Natural killer cell treated with Interleukin-12 subunit alpha and Interleukin-12 subunit beta and Interleukin-15 and Interleukin-18, amount 100 ng/mL, for 72 hours (primary cell): Measurements from ENCODE around the gene B3GNT5. TPM values are rescaled to one million over a fixed set of nuclear protein-coding genes. Genes with fewer than 3 reads are reported as not detected.

ENCODE experiments used
- ATAC-seq, 2 donors: fragments of 150-1000 bp; cut with Tn5 transposase in 1 of 2; sonication (Bioruptor Pico), chemical (Tn5 transposase) in 1 of 2; 2 replicates each; pipeline ENCODE4 v1.10.0; 2021
- DNase-seq: peaks from one replicate; pipeline ENCODE4 v3.0.0; 2022; ENCODE audit warnings: low spot score
- H3K27ac Mint-ChIP-seq, 2 donors: 1 replicate in 1 of 2; 2 replicates in 1 of 2; pipeline ENCODE4 v1.8.0; 2022; ENCODE audit warnings: mixed read lengths in 2 of 2, mild to moderate bottlenecking in 1 of 2, moderate library complexity in 1 of 2
- H3K27me3 Mint-ChIP-seq, 2 donors: 1 replicate in 1 of 2; 2 replicates in 1 of 2; pipeline ENCODE4 v1.8.0; 2022; ENCODE audit warnings: mixed read lengths in 2 of 2
- H3K36me3 Mint-ChIP-seq: one replicate; pipeline ENCODE4 v1.8.0; 2022; ENCODE audit warnings: mixed read lengths
- H3K4me1 Mint-ChIP-seq, 2 donors: 1 replicate in 1 of 2; 2 replicates in 1 of 2; pipeline ENCODE4 v1.8.0; 2022; ENCODE audit warnings: low read depth in 2 of 2, mixed read lengths in 2 of 2, mild to moderate bottlenecking in 1 of 2
- H3K4me3 Mint-ChIP-seq: one replicate; pipeline ENCODE4 v1.8.0; 2022; ENCODE audit warnings: mixed read lengths
- H3K9me3 Mint-ChIP-seq: 2 replicates; pipeline ENCODE4 v1.8.0; 2022; ENCODE audit warnings: mixed read lengths
- total RNA-seq, 2 donors: library from RNA; stranded (reverse); gene quantifications; one replicate each; pipeline ENCODE4 v1.2.3, GENCODE V29; 2022

The B3GNT5 gene
- 1 to 10 TPM in 1 of 2 donors, under 1 TPM in 1; 0.36 to 1.0 TPM for total RNA-seq

DNA sequence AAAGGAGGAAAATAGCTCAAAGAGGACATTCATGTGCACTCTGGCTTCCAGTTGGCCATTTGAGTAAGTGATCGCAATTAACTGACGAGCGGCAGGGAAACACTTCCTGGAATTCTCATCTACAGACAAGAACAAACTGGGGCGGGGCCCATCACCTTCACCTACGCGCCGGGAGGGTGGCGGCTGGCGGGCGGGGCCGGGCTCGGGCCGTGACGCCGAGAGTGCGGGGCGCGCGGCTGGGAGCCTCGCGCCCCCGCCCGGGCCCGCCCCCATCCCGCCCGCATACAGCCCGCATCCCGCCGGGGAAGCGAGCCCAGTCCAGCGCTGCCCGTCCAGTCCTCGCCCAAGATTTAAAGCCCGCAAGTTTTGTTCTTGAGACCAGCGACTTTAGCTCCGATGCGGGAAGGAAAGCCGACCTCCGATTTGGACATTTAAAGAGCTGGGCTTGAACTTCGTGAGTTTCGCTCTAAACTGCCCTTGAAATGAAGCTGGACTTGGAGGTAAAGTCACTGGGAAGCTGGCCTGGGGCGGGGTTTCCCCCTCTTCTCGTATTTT is at the start of gene B3GNT5:
B3GNT5 (plus strand) TSS at position 281 of the 555 bp plus-strand sequence. CDS start 16,546 bp downstream, outside the sequence.
- Mint-ChIP-seq H3K36me3 (no peaks in the 10 kb centered on the region), H3K4me1 (peaks cover 0 to 5% of the 10 kb centered on the region in 2 donors), H3K4me3 (peak within 1 kb of the TSS; percentile 78), H3K27ac (no peak within 1 kb of the TSS), H3K27me3 (peaks cover 15 to 38% of the 10 kb centered on the region in 2 donors), H3K9me3 (no peaks in the 10 kb centered on the region)
- DNase-seq (peak; percentile 60), ATAC-seq (peak; percentile 13 to 31)

- peaks cover 6% of the 10 kb centered on the region for H3K9me3 Mint-ChIP-seq
- DNase-seq (no peak), ATAC-seq (no peak)
- no peak overlapping the region for H3K4me3 Mint-ChIP-seq
- H3K27me3 Mint-ChIP-seq: no peaks in the 10 kb centered on the region
- H3K27ac Mint-ChIP-seq: no peak overlapping the region
- H3K36me3 Mint-ChIP-seq: peaks cover 15% of the 10 kb centered on the region
- H3K4me1 Mint-ChIP-seq: peaks cover 10 to 12% of the 10 kb centered on the region in 2 donors
These were observed 49.4 kb upstream of the B3GNT5 start for GRCh38 chr3:183203670-183204069.

DNA sequence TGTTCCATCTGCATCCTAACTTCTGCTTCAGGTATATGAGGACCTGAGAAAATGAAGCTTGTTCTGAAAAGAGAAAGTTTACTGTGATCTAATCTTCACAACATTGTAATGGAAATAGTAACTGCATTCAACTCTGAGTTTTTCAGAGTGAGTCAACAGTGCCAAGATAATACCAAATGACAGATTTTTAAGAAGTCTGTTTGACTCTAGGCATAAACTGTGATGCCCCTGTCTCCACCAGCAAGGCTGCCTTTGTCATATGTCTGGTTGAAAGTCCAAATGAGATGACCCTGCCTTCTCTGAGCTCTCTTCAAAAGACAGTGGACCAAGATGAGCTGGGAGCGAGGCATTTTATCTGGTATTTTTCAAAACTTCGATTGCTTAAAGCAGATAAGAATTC is 44.8 kb upstream of the B3GNT5 start:
- Mint-ChIP-seq H3K4me3 (no peak overlapping the region), H3K27ac (no peak overlapping the region), H3K9me3 (peaks cover 5% of the 10 kb centered on the region), H3K36me3 (peaks cover 6% of the 10 kb centered on the region), H3K4me1 (peaks cover 3 to 8% of the 10 kb centered on the region in 2 donors), H3K27me3 (peaks cover 3 to 11% of the 10 kb centered on the region in 2 donors)
- ATAC-seq (no peak), DNase-seq (no peak)

GRCh38 chr3:183208800-183209199 is 44.3 kb upstream of the B3GNT5 start:
- H3K4me3 Mint-ChIP-seq: no peak overlapping the region
- H3K4me1 Mint-ChIP-seq: peaks cover 3 to 8% of the 10 kb centered on the region in 2 donors
- H3K27ac Mint-ChIP-seq: no peak overlapping the region
- DNase-seq (no peak), ATAC-seq (no peak)
- peaks cover under 1% of the 10 kb centered on the region for H3K36me3 Mint-ChIP-seq
- no peaks in the 10 kb centered on the region for H3K9me3 Mint-ChIP-seq
- peaks cover 3 to 11% of the 10 kb centered on the region in 2 donors for H3K27me3 Mint-ChIP-seq

GRCh38 chr3:183210341-183210740 is 42.7 kb upstream of the B3GNT5 start:
- DNase-seq: no peak
- Mint-ChIP-seq H3K27me3 (peaks cover 3 to 11% of the 10 kb centered on the region in 2 donors), H3K4me3 (no peak overlapping the region), H3K27ac (no peak overlapping the region), H3K4me1 (peaks cover 3 to 8% of the 10 kb centered on the region in 2 donors), H3K9me3 (no peaks in the 10 kb centered on the region), H3K36me3 (no peaks in the 10 kb centered on the region)
- ATAC-seq: no peak

DNA sequence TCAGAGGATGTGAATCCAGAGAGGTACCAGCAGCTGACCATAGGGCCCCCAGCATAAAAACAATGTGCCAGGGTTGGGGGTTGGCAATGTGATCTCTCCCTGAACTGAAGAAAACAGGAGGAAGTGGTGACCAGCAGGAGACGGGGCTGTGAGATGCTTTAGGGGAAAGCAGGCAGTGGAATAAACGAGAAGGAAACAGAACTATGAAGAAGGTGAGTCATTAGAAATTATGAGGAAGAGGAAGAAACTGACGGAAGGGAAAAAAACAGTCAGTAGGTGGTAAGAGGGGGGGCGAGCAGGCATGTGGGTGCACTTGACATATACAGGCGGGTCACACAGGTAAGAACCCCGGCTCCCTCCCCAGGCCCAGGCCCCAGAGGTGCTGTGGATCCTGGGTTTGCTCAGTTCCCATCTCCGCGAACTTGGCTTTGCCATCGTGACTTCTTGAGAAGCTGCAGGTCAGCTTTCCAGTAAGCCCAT is 42.2 kb upstream of the B3GNT5 start:
- Mint-ChIP-seq H3K27me3 (peaks cover 3 to 11% of the 10 kb centered on the region in 2 donors), H3K4me3 (no peak overlapping the region), H3K27ac (no peak overlapping the region), H3K36me3 (no peaks in the 10 kb centered on the region), H3K4me1 (peaks cover 3 to 8% of the 10 kb centered on the region in 2 donors), H3K9me3 (no peaks in the 10 kb centered on the region)
- ATAC-seq: no peak
- DNase-seq: no peak

GRCh38 chr3:183211352-183211751 is 41.7 kb upstream of the B3GNT5 start:
- ATAC-seq: no peak
- Mint-ChIP-seq H3K4me1 (peaks cover 3 to 8% of the 10 kb centered on the region in 2 donors), H3K36me3 (no peaks in the 10 kb centered on the region)

GRCh38 chr3:183212096-183212495 is 41.0 kb upstream of the B3GNT5 start:
- no peak overlapping the region for H3K4me3 Mint-ChIP-seq
- H3K36me3 Mint-ChIP-seq: no peaks in the 10 kb centered on the region
- H3K27me3 Mint-ChIP-seq: peaks cover 3 to 11% of the 10 kb centered on the region in 2 donors
- no peak overlapping the region for H3K27ac Mint-ChIP-seq
- DNase-seq: no peak
- H3K9me3 Mint-ChIP-seq: no peaks in the 10 kb centered on the region
- H3K4me1 Mint-ChIP-seq: peaks cover 0 to 8% of the 10 kb centered on the region in 2 donors
- ATAC-seq: no peak

More at GRCh38 chr3:183211352-183211751, 41.7 kb upstream of the B3GNT5 start:
- H3K27me3 Mint-ChIP-seq: peaks cover 3 to 11% of the 10 kb centered on the region in 2 donors
- no peak overlapping the region for H3K4me3 Mint-ChIP-seq
- no peak for DNase-seq
- no peaks in the 10 kb centered on the region for H3K9me3 Mint-ChIP-seq
- H3K27ac Mint-ChIP-seq: no peak overlapping the region

- peaks cover 0 to 8% of the 10 kb centered on the region in 2 donors for H3K4me1 Mint-ChIP-seq
- no peak overlapping the region for H3K27ac Mint-ChIP-seq
- no peak overlapping the region for H3K4me3 Mint-ChIP-seq
- H3K27me3 Mint-ChIP-seq: peaks cover 4 to 11% of the 10 kb centered on the region in 2 donors
- ATAC-seq (no peak), DNase-seq (no peak)
- no peaks in the 10 kb centered on the region for H3K9me3 Mint-ChIP-seq
- no peaks in the 10 kb centered on the region for H3K36me3 Mint-ChIP-seq
These were observed 40.5 kb upstream of the B3GNT5 start for GRCh38 chr3:183212565-183212964.

GRCh38 chr3:183213415-183214276 is 39.4 kb upstream of the B3GNT5 start:
- DNase-seq (no peak), ATAC-seq (no peak)
- no peak overlapping the region for H3K4me3 Mint-ChIP-seq
- no peaks in the 10 kb centered on the region for H3K9me3 Mint-ChIP-seq
- H3K36me3 Mint-ChIP-seq: no peaks in the 10 kb centered on the region
- no peak overlapping the region for H3K27ac Mint-ChIP-seq
- peaks cover 7 to 13% of the 10 kb centered on the region in 2 donors for H3K27me3 Mint-ChIP-seq
- peaks cover 2 to 8% of the 10 kb centered on the region in 2 donors for H3K4me1 Mint-ChIP-seq

DNA sequence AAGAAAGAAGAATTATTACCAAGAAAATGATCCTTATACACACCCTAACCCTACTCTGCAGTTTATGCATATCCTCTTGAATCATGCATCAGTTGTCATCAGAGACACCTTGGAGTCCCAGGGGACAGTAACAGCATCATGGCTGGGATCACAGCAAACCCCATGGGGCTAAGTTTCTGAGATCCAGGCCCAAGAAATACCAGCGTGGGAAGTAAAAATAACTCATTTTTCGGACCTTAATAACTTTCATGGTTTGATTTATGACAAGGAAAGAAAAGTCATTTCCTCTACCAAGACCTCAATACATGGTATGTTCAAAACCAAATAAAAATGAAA is 38.8 kb upstream of the B3GNT5 start:
- ATAC-seq: no peak
- Mint-ChIP-seq H3K9me3 (no peaks in the 10 kb centered on the region), H3K27ac (no peak overlapping the region), H3K36me3 (no peaks in the 10 kb centered on the region), H3K27me3 (peaks cover 9 to 18% of the 10 kb centered on the region in 2 donors), H3K4me3 (no peak overlapping the region), H3K4me1 (peaks cover 5 to 8% of the 10 kb centered on the region in 2 donors)
- no peak for DNase-seq

- Mint-ChIP-seq H3K9me3 (no peaks in the 10 kb centered on the region), H3K36me3 (no peaks in the 10 kb centered on the region), H3K4me3 (no peak overlapping the region), H3K4me1 (peaks cover 5 to 7% of the 10 kb centered on the region in 2 donors), H3K27me3 (peaks cover 9 to 15% of the 10 kb centered on the region in 2 donors), H3K27ac (no peak overlapping the region)
- DNase-seq (no peak), ATAC-seq (no peak)
These were observed 37.4 kb upstream of the B3GNT5 start for GRCh38 chr3:183215591-183216202.

GRCh38 chr3:183217548-183218332 is 35.3 kb upstream of the B3GNT5 start:
- DNase-seq: no peak
- no peak overlapping the region for H3K27ac Mint-ChIP-seq
- peaks cover 6 to 7% of the 10 kb centered on the region in 2 donors for H3K27me3 Mint-ChIP-seq
- H3K36me3 Mint-ChIP-seq: no peaks in the 10 kb centered on the region
- H3K4me1 Mint-ChIP-seq: peaks cover 0 to 5% of the 10 kb centered on the region in 2 donors
- H3K4me3 Mint-ChIP-seq: no peak overlapping the region
- ATAC-seq: no peak
- no peaks in the 10 kb centered on the region for H3K9me3 Mint-ChIP-seq
